HG03066 (cell line): ENCODE data around the gene CUX1.
"Not testable (repeated sequence)": the region's sequence is repeated elsewhere in the genome, so short reads cannot be mapped to it uniquely, and the experiment has no call there.

ENCODE experiments used
- ATAC-seq: cut with Tn5 transposase; IDR thresholded peaks from one replicate; pipeline ENCODE4 v1.9.1; 2021; ENCODE audit warnings: low read depth; ENCODE audit not compliant: unreplicated experiment

The CUX1 gene

DNA sequence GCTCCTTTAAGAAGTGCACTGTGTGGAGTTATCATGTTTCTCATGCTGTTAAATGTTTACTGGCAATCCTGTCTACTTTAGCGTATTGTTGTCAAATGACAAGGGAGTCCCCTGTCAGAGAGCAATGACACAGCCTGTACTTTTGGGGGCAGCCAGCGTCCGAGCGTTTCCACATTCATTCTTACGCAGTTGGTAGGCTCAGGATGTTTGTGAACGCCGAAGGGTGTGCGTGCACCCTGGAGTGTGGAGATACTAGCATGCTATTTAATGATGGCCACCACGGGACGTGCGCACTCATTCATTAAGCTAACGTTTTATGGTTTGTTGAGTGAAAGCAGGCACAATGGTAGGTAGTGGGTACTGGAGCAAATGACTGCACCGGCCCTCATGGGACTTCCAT is 48.0 kb downstream of the CUX1 start:
- ATAC-seq: no peak

DNA sequence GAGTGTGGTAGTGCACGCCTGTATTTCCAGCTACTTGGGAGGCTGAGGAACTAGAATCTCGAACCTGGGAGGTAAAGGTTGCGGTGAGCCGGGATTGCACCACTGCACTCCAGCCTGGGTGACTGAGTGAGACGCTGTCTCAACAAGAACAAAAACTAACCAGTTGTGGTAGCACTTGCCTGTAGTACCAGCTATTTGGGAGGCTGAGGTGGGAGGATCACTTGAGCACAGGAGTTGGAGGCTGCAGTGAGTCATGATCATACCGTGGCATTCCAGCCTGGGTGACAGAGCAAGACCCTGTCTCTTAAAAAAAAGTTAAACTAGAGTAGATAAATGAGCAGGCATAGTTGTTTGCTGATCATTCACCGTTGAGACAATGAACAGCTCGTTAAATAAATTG is 48.9 kb downstream of the CUX1 start:
- ATAC-seq: no peak

DNA sequence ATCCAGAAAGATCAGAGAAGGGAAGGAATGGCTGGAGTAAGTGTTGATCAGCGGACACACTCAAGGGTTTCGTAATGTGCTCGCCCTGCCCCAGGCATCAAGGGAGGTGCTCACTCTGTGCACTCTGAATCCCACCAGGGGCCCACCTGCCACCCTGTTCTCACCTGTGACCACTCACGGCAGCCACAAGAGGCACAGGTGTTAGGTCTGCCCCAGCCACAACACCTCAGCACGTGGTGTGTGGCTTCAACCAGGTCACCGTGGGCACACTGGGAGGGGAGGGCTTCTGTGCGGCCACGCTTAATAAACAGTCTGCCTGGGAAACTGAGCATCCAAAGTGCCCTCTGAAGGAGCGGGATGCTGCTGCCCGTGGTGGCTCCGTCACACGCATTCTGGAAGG is 49.8 kb downstream of the CUX1 start:
- ATAC-seq: no peak

DNA sequence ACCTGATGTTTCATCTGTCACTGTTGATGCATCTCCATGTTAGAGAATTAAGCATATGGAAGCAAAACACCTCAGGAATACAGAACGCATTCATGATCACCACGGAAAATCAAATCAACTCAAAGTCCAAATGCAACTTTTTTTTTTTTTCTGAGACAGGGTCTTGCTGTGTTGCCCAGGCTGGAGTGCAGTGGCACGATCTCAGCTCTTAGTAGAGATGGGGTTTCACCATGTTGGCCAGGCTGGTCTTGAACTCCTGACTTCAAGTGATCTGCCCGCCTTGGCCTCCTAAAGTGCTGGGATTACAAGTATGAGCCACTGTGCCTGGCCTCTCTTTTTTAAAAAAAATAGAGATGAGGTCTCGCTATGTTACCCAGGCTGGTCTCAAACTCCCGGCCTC is 50.3 kb downstream of the CUX1 start:
- ATAC-seq: not testable (repeated sequence)

DNA sequence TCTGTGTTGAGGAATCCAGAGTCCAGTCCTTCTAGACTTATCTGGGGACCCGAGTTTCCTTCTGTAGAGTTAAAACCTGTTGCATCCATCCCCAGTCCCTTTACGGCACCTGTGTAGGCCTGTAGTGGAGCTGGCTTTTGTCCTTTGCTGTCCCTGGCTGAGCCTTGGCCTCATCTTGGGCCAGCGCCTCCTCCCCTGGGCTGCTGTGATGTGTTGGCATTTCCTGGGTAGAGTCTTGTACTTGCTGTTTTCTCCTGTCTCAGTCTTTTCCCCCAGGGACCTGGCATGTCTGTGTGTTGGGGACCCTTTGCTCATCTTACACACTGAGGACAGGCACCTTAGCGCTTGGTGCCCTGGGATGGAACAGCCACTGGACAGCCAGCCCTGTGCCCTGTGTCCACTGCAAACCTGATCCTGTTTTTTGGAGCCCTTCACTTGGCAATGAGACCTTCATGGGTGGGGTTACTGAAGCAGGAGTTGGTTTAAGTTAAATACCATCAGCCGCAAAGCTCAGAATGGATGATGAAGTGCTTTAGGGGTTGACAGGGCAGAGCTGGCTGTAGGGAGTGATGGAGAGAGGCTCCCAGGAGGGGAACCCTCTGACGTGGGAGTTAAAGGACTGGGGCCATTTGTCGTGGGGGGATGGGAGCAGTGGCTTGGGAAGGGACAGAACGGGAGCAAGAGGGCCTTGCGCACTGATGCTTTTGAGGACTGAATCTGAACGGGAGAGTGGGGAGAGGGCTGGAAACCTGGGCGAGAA is 50.9 kb downstream of the CUX1 start:
- no peak for ATAC-seq

DNA sequence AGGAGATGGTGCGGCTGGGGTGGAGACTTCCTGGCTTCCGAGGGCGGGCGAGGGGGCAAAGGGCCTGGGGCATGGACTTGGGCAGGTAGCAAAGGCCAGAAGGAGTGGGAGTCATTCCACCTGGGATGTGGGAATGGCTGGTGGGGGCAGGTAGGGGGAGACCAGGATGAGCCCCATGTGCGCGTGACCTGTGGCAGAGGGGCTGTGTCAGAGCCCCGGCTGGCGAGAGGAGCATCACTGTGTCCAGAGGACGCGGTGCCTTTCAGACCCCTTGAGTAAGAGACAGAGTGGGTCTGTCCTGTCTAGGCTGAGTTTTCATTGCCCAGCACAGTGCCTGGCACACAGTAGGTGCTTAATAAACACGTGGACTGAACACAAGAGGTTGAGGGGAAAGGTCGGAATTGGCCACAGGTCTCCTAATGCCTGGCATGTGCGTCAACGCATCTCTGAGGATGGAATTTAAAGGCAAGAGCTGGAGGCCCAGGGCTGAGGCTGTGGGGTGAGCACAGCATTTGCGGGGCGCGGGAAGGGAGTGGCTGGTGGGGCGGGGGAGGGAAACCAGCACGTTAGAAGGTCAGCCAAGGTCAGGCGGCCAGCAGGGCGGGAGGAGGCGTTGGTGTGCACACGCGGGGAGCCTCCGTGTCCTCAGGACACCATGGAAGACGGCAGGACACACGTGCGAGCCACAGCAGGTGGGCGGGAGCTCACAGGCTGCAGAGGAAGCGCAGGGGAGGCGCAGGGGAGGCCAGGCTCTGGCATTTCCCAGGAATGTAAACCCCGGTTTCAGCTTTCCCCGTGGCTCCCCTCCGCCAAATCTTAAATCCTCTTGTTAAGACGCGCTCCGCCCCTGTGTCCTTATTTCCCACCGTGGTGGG is 51.8 kb downstream of the CUX1 start:
- no peak for ATAC-seq

DNA sequence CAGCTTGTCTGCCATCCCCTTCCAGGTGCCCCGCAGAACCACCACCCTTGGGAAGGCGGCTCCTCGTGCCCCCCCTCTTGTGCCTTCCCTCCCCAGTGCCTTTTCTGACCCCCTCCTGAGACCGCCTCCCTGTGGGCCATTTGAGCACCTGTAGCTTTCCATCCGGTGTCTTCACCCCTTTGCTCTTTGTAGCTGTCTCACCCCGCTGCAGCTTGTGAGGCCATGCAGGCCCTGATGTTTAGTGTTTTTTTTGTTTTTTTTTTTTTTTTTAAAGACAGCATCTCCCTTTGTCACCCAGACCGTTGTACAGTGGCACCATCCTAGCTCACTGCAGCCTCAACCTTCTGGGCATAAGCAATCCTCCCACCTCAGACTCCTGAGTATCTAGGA is 52.5 kb downstream of the CUX1 start:
- ATAC-seq: no peak

DNA sequence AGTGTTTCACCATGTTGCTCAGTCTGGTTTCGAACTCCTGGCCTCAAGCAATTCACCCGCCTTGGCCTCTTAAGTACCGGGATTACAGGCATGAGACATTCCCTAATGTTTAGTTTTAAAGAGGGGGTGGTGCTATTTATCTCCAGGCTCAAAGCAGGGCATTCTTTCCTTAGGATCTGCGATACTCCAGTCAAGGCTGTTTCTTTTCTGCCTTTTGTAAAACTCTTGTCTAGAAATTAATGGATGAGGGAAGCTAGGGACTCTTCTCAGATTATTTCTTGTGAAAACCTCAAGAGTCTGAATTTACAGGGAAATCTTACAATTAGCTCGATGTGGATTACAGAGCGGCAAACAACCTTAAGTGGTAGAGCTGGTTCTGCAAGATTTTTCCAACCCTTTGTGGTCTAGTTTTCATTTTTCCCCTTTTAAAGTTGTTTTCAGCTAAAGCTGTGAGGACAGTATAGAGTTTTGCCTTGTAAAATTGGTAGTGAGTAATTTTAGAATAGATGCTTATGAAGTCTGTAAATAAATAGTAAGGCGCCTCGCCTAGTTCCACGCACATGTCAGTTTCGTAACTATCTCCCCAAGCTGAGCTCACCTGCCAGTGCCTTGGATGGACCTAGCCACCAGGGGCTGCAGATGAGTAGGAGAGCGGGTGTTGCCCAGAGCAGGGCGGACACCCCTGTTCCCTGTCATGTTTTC is 53.1 kb downstream of the CUX1 start:
- ATAC-seq: no peak

DNA sequence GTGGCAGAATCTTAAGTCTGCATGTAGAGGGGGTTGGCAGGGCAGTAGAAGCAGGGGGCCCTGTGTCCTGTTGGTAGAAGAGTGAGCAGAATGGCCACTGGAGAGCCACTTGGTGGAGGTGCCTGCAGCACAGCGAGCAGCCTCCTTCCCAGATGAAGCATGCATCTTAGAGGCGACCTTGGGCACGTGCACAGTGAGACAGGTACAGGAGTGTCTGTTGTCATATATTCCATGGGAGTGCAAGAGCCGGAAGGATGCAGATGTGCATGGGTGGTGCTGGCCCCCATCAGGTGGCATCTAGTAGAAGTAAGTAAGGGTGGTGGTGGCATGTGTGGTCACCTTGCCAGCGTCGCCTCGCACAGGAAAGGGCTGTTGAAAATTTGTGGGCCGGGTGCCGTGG is 53.9 kb downstream of the CUX1 start:
- ATAC-seq: no peak

DNA sequence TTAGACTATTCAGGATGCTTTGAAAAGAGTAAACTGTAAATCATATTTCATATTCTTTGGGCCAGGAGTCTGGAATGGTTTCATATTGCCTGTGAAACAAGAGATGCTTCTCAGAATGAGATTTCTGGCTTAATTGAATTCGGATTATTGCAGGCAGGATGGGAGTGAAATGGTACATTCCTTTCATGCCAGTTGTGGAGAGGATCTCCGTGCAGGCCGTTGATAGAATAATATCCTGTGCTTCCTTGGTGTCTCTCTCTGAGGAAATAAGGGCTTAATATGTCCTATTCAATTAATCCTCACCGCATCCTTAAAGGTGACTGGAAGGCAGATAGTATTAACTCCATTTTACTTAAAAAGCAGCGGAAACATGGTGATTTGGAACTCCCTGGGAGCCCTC is 56.6 kb downstream of the CUX1 start:
- ATAC-seq: no peak

DNA sequence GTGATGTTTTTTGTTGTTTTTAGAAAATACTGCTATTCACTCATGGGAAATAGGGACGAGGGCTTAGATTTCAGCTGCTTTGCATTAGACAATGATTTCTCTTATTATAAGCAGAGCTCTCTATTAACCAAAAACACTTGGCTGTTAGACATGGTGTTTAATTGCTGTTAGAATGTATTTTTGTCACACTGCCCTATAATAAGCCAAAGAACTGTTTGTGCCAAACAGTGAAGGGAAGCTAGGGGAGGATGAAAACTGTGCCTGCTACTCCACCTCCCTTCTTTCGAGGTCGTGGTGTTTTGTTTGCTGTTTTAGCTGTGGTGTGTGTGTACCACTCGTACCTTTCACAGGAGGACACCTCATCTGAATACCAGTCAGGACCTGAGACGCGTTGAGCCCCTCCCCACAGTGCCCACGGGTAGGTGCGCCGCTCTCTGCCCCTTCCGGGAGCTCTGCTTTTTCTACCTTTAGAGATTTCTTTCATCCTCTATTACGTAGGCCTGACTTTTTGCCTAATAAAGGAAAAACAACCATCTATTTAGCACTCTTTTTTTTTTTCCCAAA is 57.9 kb downstream of the CUX1 start:
- no peak for ATAC-seq

DNA sequence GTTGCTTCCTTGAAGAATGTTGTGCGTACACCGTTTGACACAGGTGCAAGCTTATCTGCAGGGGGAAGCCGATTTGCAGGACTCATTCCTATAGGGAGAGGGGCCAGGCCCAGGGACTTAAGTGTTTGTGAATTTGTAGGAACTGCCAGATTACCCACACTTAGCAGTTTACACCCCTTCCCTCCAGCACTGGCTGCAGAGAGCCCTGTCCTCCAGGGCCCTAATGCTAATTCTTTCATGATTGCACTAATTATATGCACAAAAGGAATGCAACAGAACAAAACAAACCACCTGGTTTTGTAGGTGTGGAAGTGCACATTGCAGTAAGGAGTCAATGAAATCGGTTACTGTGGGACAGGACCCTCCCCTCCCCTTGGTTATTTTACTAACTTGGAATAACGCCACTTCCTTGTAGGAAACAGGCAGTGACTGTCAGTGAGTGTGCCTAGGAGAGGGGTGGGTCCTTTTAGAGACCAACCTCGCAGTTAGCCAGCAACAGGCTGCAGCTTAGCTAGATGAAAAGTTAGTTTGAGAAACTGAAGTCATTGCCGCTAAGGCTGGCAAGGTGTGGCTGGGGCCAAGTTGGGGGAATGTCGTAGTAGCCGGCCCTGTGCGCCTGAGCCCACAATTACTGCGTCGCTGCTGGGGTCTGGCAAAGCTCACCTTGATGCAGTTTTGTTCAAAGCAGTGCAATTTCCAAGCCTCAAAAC is 60.6 kb downstream of the CUX1 start:
- no peak for ATAC-seq

DNA sequence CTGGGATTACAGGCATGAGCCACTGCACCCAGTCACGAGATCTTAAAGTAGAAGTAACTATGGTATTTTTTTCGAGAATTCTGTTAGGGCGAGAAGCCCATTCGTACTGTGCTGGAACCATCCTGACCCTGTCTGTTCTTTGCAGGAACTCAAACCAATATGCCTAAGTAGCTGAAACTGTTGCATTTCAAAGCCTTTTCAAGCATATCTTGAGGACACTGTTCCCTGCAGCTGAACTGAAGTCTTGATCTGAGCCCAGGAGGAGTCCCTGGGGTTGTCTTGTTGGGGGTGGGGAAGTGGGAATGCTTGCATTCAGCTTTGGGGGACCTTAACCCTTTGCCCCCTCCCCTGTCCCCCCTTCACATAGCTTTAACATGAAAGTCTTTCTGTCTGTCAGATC is 61.5 kb downstream of the CUX1 start:
- no peak for ATAC-seq

DNA sequence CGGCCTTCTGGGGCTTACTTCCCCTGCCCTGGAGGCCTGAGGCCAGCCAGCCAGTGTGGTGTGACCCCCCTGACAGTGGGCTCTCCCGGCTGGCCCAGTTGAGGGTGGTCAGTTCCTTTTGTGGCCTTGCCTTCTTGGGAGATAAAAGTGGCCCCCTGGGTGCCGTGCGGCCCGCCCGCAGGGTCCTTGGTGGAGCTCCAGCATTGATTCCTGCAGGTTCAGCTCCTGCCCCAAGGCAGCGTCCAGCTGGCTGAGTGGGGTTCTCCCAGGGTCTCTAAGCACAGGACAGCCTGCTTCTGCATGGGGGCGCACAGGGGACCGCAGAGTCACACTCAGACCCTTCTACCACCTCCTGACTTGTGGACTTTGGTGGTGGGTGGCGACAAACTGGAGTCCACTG is 62.1 kb downstream of the CUX1 start:
- no peak for ATAC-seq

DNA sequence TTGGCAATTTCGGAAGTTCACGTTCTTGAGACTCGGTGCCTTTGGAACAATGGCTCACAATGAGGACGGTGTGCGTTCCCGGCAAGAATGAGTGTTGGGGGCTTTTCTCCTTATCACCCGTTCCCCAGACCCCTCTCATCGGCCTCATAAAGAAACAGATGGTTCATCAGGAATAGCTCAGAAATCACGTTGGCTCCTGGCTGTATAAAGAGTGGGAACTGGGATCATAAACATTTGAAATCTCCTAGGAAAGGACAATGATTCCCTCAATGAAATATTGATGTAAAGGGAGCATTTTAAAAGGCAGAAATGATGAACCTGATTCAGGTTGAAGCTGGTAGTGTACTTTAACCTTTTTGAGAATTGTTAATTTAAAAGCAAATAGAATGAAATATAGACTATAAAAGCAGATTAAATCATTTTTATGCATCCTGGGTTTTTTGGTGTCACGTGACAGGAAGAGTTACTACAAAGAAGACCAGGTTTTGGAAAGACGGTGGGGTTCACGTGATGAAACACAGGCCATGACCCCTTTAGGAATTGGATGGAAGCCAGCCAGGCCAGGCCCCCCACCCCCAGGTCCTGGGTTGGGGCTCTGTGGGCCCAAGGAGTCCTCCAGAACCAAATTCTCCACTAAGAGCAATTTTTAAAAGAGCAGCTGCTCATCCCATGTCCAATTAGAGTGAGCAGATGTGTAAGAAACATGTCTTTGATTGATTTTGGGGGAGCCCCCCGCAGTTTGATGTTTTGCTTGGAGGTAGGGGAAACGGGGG is 63.0 kb downstream of the CUX1 start:
- ATAC-seq: no peak

DNA sequence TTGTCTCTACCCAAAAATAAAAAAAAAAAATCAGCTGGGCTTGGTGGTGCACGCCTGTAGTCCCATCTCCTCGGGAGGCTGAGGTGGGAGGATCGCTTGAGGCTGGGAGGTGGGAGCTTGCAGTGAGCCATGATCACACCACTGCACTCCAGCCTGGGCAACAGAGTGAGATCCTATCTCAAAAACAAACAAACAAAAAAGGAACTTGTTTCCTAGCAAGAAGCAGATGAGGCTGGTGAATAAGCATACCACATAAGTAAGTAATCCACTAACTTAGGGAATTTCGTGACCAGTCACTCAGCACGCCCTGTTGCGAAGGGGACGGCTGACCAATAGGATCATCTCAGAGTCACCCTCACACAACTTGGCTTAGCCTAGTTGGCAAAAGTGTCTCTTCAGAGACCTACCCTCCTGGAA is 64.6 kb downstream of the CUX1 start:
- ATAC-seq: no peak

DNA sequence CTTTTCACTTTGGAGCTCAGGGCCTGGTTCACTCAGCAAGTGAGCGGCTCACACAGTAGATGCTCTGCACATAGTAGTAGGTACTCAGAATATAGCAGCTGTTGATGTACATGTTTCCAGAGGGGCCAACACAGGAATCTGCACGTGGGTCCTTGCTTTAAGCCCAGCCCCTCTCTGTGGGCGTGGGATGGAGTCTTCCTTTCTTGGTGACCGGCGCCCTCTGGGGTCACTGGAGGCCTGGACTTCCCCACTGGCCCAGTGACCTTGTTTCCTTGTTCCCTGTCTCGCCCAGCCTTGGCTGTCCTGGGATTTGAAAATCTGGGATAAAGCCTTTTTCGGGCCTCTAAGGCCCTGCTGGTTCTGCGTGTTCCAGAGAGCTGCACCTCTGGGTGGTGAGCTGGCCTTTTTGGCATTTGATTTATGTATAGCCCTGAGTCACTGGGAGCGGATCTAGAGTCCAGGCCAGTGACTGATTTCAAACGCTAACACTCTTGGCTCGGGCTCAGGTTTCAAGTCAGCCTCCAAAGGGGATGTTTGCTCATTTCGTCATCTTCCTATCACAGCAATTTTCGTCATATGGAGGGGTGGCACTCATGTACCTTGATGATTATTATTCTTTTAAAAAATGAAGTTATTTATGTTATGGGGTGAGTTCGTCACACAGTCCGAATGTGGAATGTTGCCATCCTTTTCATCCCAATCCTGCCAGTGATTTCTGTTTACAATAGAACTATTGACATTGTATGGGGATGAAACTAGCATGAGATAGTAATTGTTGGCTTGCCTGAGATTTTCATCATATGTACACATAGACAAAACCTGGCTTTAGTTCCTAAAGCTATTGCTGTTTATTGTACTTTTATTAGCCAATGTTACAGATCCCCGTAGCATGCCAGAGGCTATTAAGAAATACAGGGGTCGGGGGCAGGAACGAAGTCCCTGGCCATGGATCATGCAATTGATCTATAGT is 65.5 kb downstream of the CUX1 start:
- ATAC-seq: no peak
